ENCODE data around the gene LENG9.
"Not testable (repeated sequence)": the region's sequence is repeated elsewhere in the genome, so short reads cannot be mapped to it uniquely, and the experiment has no call there.

The LENG9 gene

GRCh38 chr19:54459282-54460229, 4.0 kb downstream of the LENG9 start:
- no peak for DNase-seq (ENCODE audit: low read depth)

GRCh38 chr19:54458648-54459281, 4.8 kb downstream of the LENG9 start:
- no peak for DNase-seq (ENCODE audit: low read depth)

GRCh38 chr19:54457773-54458647, 5.6 kb downstream of the LENG9 start:
- DNase-seq (ENCODE audit: low read depth) = no peak

- DNase-seq (ENCODE audit: low read depth) = no peak
These were observed 6.9 kb downstream of the LENG9 start for GRCh38 chr19:54456423-54457373.

- no peak for DNase-seq (ENCODE audit: low read depth)
These were observed 7.7 kb downstream of the LENG9 start for GRCh38 chr19:54455786-54456422.

- no peak for DNase-seq (ENCODE audit: low read depth)
These were observed 8.6 kb downstream of the LENG9 start for GRCh38 chr19:54454781-54455675.

GRCh38 chr19:54453921-54454780, 9.4 kb downstream of the LENG9 start:
- no peak for DNase-seq (ENCODE audit: low read depth)

- DNase-seq (ENCODE audit: low read depth) = no peak
These were observed 11.0 kb downstream of the LENG9 start for GRCh38 chr19:54452626-54453025.

GRCh38 chr19:54451997-54452396, 11.6 kb downstream of the LENG9 start:
- DNase-seq (ENCODE audit: low read depth) = no peak

- peak; percentile 31 for DNase-seq (ENCODE audit: low read depth)
These were observed 12.2 kb downstream of the LENG9 start for GRCh38 chr19:54451331-54451871.

GRCh38 chr19:54449701-54450069, 13.9 kb downstream of the LENG9 start:
- DNase-seq (ENCODE audit: low read depth) = peak; percentile 44

GRCh38 chr19:54448774-54449700, 14.5 kb downstream of the LENG9 start, which contains the start of gene LENG8:
Gene LENG8 (plus strand): TSS chr19:54449199. CDS start chr19:54451345, 2,146 bp downstream.
- DNase-seq (ENCODE audit: low read depth) = peak; percentile 99

- DNase-seq (ENCODE audit: low read depth) = peak; percentile 53
These were observed 15.4 kb downstream of the LENG9 start for GRCh38 chr19:54448040-54448773.

GRCh38 chr19:54446349-54446748, 17.2 kb downstream of the LENG9 start:
- DNase-seq (ENCODE audit: low read depth) = not testable (repeated sequence)

GRCh38 chr19:54444737-54445136, 18.8 kb downstream of the LENG9 start:
- no peak for DNase-seq (ENCODE audit: low read depth)

- DNase-seq (ENCODE audit: low read depth) = no peak
These were observed 22.9 kb downstream of the LENG9 start for GRCh38 chr19:54440641-54441040.
